GM19328 (cell line): ENCODE data around the gene SIGLEC11.
"Not testable (repeated sequence)": the region's sequence is repeated elsewhere in the genome, so short reads cannot be mapped to it uniquely, and the experiment has no call there.

Experiments
- ATAC-seq: cut with Tn5 transposase; IDR thresholded peaks from one replicate; pipeline ENCODE4 v1.9.1; 2021; ENCODE audit warnings: mild to moderate bottlenecking, moderate library complexity; ENCODE audit not compliant: unreplicated experiment

Gene SIGLEC11

GRCh38 chr19:49951806-49952478 lies 9.0 kb downstream of the SIGLEC11 start:
- no peak for ATAC-seq

GRCh38 chr19:49950956-49951526 lies 9.9 kb downstream of the SIGLEC11 start:
- ATAC-seq: no peak

GRCh38 chr19:49950590-49950948 lies 10.4 kb downstream of the SIGLEC11 start:
- no peak for ATAC-seq

- ATAC-seq: no peak
Observed at GRCh38 chr19:49949742-49950589, 11.0 kb downstream of the SIGLEC11 start.

- no peak for ATAC-seq
Observed at GRCh38 chr19:49946415-49946814, 14.6 kb downstream of the SIGLEC11 start.

- ATAC-seq: not testable (repeated sequence)
Observed at GRCh38 chr19:49944567-49944966, 16.4 kb downstream of the SIGLEC11 start.

GRCh38 chr19:49940482-49940791 lies 20.5 kb downstream of the SIGLEC11 start:
- ATAC-seq: no peak

- ATAC-seq: no peak
Observed at GRCh38 chr19:49939721-49940481, 21.1 kb downstream of the SIGLEC11 start.

- no peak for ATAC-seq
Observed at GRCh38 chr19:49938662-49939061, 22.3 kb downstream of the SIGLEC11 start.

GRCh38 chr19:49937750-49938381 lies 23.1 kb downstream of the SIGLEC11 start:
- ATAC-seq: no peak

GRCh38 chr19:49936549-49936948 lies 24.4 kb downstream of the SIGLEC11 start:
- ATAC-seq: no peak

GRCh38 chr19:49933643-49934042 lies 27.3 kb downstream of the SIGLEC11 start:
- no peak for ATAC-seq

GRCh38 chr19:49932731-49933131 lies 28.2 kb downstream of the SIGLEC11 start:
- ATAC-seq: no peak

GRCh38 chr19:49932041-49932451 lies 28.9 kb downstream of the SIGLEC11 start:
- ATAC-seq: no peak

GRCh38 chr19:49931293-49932040 lies 29.5 kb downstream of the SIGLEC11 start:
- no peak for ATAC-seq

- ATAC-seq: no peak
Observed at GRCh38 chr19:49930483-49931011, 30.4 kb downstream of the SIGLEC11 start.

- peak; percentile 62 for ATAC-seq
Observed at GRCh38 chr19:49929611-49930482, 31.1 kb downstream of the SIGLEC11 start.

- peak; percentile 50 for ATAC-seq
Observed at GRCh38 chr19:49929121-49929610, 31.8 kb downstream of the SIGLEC11 start, which contains the start of the genes ATF5 and NUP62. Gene ATF5, plus strand, starts transcription at chr19:49929205. Its CDS starts 1,646 bp downstream, at chr19:49930851. Gene NUP62, minus strand, starts transcription at chr19:49929504. Its CDS starts 19,697 bp downstream, at chr19:49909807.
